Stomach smooth muscle (tissue), 2 donors: Measurements from ENCODE around the gene CCN2.

Source experiments
- H3K27ac ChIP-seq: one replicate; pipeline ENCODE4 v1.7.0; 2013; ENCODE audit warnings: mild to moderate bottlenecking, low read length, inconsistent platforms
- H3K27me3 ChIP-seq, 2 donors: one replicate each; pipeline ENCODE4 v1.7.0; 2013; ENCODE audit warnings: low read length in 2 of 2; ENCODE audit not compliant: insufficient read depth in 2 of 2, control insufficient read depth in 1 of 2
- H3K36me3 ChIP-seq, 2 donors: one replicate each; pipeline ENCODE4 v1.7.0; 2013; ENCODE audit warnings: low read length in 2 of 2; ENCODE audit not compliant: control insufficient read depth in 2 of 2, insufficient read depth in 2 of 2
- H3K4me1 ChIP-seq: one replicate; pipeline ENCODE4 v1.7.0; 2013; ENCODE audit warnings: low read length; ENCODE audit not compliant: control insufficient read depth, insufficient read depth
- H3K4me3 ChIP-seq, 2 donors: one replicate each; pipeline ENCODE4 v1.7.0; 2013; ENCODE audit warnings: low read length in 2 of 2
- H3K9ac ChIP-seq, 2 donors: one replicate each; pipeline ENCODE4 v1.7.0; 2013; ENCODE audit warnings: low read length in 2 of 2, mild to moderate bottlenecking in 1 of 2
- H3K9me3 ChIP-seq, 2 donors: one replicate each; pipeline ENCODE4 v1.7.0; 2013; ENCODE audit warnings: low read length in 2 of 2; ENCODE audit not compliant: control insufficient read depth in 2 of 2
- donor health status: healthy.
- donor health status: Pancreatic carcinoma.

Gene CCN2

GRCh38 chr6:131951576-131952230 lies 531 bp upstream of the CCN2 start:
- Histone ChIP-seq H3K4me3 (peak overlapping the region; percentile 89 to 91), H3K27ac (peak overlapping the region; percentile 91), H3K9ac (peak overlapping the region; percentile 79 to 84), H3K27me3 (no peaks in the 10 kb centered on the region), H3K36me3 (peaks cover 0 to 3% of the 10 kb centered on the region in 2 donors), H3K4me1 (peaks cover 20% of the 10 kb centered on the region), H3K9me3 (no peaks in the 10 kb centered on the region)

DNA sequence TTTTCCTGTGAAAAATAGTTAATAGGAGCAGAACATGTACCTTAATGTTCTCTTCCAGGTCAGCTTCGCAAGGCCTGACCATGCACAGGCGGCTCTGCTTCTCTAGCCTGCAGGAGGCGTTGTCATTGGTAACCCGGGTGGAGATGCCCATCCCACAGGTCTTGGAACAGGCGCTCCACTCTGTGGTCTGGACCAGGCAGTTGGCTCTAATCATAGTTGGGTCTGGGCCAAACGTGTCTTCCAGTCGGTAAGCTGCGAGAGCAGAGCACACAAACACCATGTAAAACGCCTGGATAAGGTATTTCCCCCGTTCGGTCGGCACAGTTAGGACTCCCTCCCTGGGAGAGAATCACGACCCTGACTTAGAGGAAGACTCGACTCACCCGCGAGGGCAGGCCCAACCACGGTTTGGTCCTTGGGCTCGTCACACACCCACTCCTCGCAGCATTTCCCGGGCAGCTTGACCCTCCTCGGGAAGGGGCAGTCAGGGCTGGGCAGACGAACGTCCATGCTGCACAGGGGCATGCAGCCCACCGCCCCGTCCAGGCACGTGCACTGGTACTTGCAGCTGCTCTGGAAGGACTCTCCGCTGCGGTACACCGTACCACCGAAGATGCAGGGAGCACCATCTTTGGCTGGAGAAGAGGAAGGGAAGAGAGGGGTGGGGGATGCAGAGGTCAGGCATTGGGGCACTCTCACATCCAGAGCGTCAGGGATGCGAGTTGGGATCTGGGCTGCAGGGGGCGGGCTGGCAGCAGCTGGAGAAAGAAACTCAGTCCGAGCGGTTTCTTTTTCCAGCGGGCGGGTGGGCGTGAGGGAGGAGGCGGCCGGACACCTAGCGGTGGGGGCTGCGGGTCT lies 1.0 kb downstream of the CCN2 start:
- Histone ChIP-seq H3K4me3 (peak overlapping the region; percentile 89 to 91), H3K27me3 (no peaks in the 10 kb centered on the region), H3K9ac (peak overlapping the region; percentile 79 to 84), H3K27ac (peak overlapping the region; percentile 91), H3K36me3 (peaks cover 0 to 3% of the 10 kb centered on the region in 2 donors), H3K9me3 (no peaks in the 10 kb centered on the region), H3K4me1 (peaks cover 20% of the 10 kb centered on the region)

- Histone ChIP-seq H3K9me3 (no peaks in the 10 kb centered on the region), H3K36me3 (peaks cover 0 to 3% of the 10 kb centered on the region in 2 donors), H3K27me3 (no peaks in the 10 kb centered on the region), H3K4me1 (peaks cover 16% of the 10 kb centered on the region), H3K9ac (peak overlapping the region; percentile 79 to 84), H3K4me3 (peak overlapping the region; percentile 89 to 91), H3K27ac (peak overlapping the region; percentile 91)
Observed at GRCh38 chr6:131949620-131949908, 1.6 kb downstream of the CCN2 start.

DNA sequence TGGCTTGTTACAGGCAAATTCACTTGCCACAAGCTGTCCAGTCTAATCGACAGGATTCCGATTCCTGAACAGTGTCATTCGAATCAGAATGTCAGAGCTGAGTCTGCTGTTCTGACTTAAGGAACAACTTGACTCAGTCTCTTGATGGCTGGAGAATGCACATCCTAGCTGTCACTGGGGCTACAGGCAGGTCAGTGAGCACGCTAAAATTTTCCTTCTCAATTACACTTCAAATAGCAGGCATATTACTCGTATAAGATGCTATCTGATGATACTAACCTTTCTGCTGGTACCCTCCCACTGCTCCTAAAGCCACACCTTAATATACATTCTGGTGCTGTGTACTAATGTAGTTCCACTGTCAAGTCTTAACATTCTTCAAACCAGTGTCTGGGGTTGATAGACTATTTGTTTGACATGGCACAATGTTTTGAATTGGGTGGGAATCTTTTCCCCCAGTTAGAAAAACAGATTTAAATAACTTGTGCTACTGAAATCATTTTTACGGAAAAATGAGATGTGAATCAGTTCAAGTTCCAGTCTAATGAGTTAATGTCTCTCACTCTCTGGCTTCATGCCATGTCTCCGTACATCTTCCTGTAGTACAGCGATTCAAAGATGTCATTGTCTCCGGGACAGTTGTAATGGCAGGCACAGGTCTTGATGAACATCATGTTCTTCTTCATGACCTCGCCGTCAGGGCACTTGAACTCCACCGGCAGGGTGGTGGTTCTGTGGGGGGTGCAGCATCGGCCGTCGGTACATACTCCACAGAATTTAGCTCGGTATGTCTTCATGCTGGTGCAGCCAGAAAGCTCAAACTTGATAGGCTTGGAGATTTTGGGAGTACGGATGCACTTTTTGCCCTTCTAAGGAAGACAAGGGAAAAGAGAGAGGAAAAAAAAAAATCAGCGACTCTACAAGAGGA lies 2.2 kb downstream of the CCN2 start:
- no peaks in the 10 kb centered on the region for H3K9me3 ChIP-seq
- H3K4me3 ChIP-seq, result peak overlapping the region; percentile 89 to 91
- no peaks in the 10 kb centered on the region for H3K27me3 ChIP-seq
- H3K36me3 ChIP-seq, result peaks cover 0 to 3% of the 10 kb centered on the region in 2 donors
- H3K9ac ChIP-seq, result peak overlapping the region; percentile 48 to 84
- H3K4me1 ChIP-seq, result peaks cover 14% of the 10 kb centered on the region
- peak overlapping the region; percentile 91 for H3K27ac ChIP-seq

GRCh38 chr6:131947986-131948661 lies 3.0 kb downstream of the CCN2 start:
- no peaks in the 10 kb centered on the region for H3K27me3 ChIP-seq
- peak overlapping the region; percentile 34 to 91 for H3K4me3 ChIP-seq

DNA sequence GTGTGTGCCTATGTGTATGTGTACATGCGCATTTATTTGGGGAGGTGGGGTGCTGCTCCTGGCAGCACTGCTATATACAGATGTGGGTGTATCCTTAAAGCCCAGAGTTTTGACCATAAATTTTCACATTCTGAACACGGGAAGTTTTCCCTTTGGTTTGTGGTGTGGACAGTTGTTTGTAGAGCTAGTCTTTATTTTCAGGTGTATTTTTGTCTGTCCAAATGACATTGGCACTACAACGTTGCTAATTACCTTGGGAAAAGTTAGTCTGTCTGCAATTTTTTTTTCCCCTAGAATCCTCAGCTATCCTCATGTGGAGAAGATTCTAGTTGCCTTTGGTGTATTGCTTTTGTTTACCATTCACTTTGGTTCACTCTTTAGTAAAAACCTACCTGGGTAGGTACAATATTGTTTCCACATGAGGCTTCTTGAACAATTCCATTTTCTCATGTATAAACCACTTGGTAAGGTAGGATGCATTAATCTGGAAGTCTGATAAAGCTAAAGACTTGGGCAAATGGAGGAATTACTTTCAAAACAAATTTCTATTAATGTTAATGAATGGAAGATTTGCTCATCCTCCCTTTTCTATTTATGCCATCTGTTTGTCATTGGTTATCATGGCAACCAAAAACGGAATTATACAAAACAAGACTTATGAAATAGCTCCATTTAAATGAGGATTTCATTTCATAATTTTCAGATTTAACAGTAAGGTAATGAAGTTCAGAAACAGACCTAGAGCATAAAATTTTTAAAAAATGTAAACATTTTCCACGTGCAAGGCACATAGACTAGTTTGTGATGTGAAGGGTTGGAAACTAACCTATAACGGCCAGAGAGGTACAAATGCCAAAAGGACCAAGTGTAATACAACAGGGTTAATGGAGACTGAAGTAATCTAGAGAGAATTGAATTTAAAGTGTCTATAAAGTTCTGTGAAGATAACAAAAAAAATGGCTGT lies 3.9 kb downstream of the CCN2 start:
- no peak overlapping the region for H3K9ac ChIP-seq
- H3K27me3 ChIP-seq, result no peaks in the 10 kb centered on the region
- peaks cover 0 to 3% of the 10 kb centered on the region in 2 donors for H3K36me3 ChIP-seq
- H3K27ac ChIP-seq, result no peak overlapping the region
- H3K9me3 ChIP-seq, result no peaks in the 10 kb centered on the region
- no peak overlapping the region for H3K4me3 ChIP-seq
- peaks cover 14% of the 10 kb centered on the region for H3K4me1 ChIP-seq

More at GRCh38 chr6:131947986-131948661, 3.0 kb downstream of the CCN2 start:
- peaks cover 0 to 3% of the 10 kb centered on the region in 2 donors for H3K36me3 ChIP-seq
- no peaks in the 10 kb centered on the region for H3K9me3 ChIP-seq
- no peak overlapping the region for H3K9ac ChIP-seq
- peaks cover 14% of the 10 kb centered on the region for H3K4me1 ChIP-seq
- H3K27ac ChIP-seq, result peak overlapping the region; percentile 91

DNA sequence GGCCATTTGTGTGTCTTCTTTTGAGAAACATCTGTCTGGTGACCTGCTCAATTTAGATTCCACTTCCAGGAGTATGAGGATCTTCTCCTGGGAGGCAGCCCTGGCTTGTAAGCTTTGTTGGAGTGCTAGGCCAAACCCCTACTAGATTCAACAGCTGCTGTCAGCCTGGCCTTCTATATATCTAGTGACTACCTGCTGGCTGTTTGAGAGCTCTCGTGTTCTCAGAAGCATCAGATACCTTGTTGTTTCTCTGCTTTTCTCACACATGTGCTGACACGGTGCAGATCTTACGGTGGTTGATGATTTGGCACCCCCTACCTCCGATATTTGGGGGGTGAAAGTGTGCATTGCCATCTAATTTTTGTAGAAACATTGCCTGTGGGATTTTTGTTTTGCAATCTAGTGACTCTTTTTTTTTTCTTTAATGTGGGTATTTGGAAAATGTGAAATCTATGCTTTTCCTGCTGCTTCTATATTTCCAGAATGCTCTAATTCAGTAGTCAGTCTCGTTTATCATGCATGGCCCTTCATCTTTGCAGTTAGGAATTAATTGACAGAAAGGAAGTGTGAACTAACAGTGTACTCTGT lies 4.7 kb downstream of the CCN2 start:
- no peak overlapping the region for H3K27ac ChIP-seq
- H3K4me3 ChIP-seq, result no peak overlapping the region
- no peaks in the 10 kb centered on the region for H3K27me3 ChIP-seq
- H3K4me1 ChIP-seq, result peaks cover 8% of the 10 kb centered on the region
- H3K9ac ChIP-seq, result no peak overlapping the region
- peaks cover 0 to 3% of the 10 kb centered on the region in 2 donors for H3K36me3 ChIP-seq
- H3K9me3 ChIP-seq, result no peaks in the 10 kb centered on the region

DNA sequence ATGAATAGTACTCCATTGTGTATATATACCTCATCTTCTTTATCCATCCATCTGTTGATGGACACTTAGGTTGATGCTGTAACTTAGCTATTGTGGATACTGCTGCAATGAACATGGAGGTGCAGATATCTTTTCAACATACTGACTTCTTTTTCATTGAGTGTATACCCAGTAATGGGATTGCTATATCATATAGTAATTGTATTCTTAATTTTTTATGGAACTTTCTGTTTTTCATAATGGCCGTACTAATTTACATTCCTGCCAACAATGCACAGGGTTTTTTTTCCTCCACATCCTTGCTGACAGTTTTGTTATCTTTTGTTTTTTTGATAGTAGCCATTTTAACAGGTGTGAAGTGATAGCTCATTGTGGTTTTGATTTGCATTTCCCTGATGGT lies 5.2 kb downstream of the CCN2 start:
- Histone ChIP-seq H3K27me3 (no peaks in the 10 kb centered on the region), H3K9ac (no peak overlapping the region), H3K9me3 (no peaks in the 10 kb centered on the region), H3K27ac (no peak overlapping the region), H3K4me3 (no peak overlapping the region), H3K4me1 (peaks cover 8% of the 10 kb centered on the region), H3K36me3 (peaks cover 0 to 3% of the 10 kb centered on the region in 2 donors)
